GM18867 (cell line): ENCODE data around the gene OPCML.

Experiments
- ATAC-seq: cut with Tn5 transposase; IDR thresholded peaks from one replicate; pipeline ENCODE4 v1.9.1; 2021; ENCODE audit warnings: mild to moderate bottlenecking, moderate library complexity; ENCODE audit not compliant: unreplicated experiment

Gene OPCML

GRCh38 chr11:133153031-133153430, 379.3 kb downstream of the OPCML start:
- ATAC-seq: no peak

GRCh38 chr11:133149698-133150097, 382.6 kb downstream of the OPCML start:
- ATAC-seq: no peak

DNA sequence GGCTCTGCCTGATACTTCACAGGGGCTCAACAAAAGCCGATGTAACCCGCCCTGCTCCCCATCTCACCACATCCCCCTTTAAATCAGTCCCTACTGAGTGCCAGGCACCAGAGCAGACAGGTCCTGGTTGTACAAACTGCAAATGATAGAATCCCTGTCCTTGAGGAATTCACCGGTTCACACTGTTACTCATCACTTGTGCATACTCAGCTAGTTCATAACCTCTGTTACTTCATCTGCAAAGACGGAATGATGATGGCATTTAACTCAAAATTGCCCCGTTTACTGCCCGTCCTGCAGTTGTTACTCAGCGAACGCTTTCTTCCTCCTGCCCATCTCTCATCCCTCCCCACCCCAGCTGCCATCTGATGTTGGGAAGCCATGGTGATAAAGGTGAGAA, 384.7 kb downstream of the OPCML start:
- no peak for ATAC-seq

- no peak for ATAC-seq
These were observed 385.5 kb downstream of the OPCML start for GRCh38 chr11:133146697-133147306.

GRCh38 chr11:133137939-133138338, 394.4 kb downstream of the OPCML start:
- no peak for ATAC-seq

DNA sequence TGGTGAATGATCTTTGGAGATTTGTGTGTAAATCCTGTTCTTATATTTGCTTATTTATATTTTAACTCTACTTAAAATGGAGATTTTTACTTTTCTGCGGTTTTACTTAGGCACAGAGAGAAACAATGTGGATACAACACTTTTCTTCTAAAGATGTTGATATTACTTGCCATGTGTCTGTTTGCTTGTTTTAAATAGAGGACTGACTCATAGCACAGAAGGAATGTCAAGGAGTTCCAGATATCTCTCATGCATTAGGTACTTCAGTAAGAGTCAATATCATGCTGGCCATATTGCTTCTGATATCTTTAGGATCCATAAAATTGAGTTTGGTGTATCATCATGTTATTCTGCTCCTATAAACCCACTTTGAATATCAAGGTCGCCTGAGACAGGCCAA, 395.0 kb downstream of the OPCML start:
- ATAC-seq: no peak

- no peak for ATAC-seq
These were observed 395.9 kb downstream of the OPCML start for GRCh38 chr11:133136376-133136775.

GRCh38 chr11:133134314-133135173, 397.8 kb downstream of the OPCML start:
- peak; percentile 97 for ATAC-seq

- ATAC-seq: no peak
These were observed 398.7 kb downstream of the OPCML start for GRCh38 chr11:133133606-133134005.

DNA sequence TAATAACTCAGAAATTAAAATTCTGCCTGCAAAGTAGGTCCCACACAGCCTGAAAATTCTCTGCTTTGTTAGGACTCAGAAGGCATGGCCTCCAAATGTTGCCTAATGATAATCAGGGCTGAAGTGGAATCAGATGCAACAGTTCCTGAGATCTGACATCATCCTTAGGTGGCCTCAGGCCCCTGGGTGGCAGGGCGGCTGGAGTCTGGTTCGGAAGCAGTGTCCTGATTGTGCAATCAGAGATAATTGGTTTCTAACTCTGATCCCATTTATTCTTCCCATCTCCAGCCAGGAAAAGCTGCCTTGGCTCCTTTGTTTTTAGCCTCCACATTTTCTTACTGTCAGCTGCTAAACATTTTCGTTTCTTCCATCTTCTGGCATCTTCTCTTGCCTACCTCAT, 399.3 kb downstream of the OPCML start:
- no peak for ATAC-seq

DNA sequence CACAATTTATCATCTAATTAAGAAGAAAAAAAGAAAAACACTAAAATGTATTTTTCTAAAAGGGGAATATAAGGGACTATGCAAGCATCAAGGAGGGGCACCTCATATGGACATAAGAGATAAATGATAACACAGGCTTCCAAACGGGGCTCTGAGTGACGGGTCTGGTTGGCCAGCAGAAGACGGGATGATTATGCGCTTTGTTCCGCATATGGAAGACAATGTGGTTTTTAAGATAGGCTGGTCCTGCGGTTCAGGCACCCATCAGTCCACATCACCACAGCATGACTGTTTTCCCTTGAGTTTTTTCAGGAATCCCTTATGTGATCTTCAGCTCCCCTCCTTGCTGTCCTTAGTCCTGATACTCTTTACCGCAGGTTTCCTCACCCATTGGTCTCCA, 404.6 kb downstream of the OPCML start:
- no peak for ATAC-seq

- ATAC-seq: no peak
These were observed 408.5 kb downstream of the OPCML start for GRCh38 chr11:133123796-133124195.

DNA sequence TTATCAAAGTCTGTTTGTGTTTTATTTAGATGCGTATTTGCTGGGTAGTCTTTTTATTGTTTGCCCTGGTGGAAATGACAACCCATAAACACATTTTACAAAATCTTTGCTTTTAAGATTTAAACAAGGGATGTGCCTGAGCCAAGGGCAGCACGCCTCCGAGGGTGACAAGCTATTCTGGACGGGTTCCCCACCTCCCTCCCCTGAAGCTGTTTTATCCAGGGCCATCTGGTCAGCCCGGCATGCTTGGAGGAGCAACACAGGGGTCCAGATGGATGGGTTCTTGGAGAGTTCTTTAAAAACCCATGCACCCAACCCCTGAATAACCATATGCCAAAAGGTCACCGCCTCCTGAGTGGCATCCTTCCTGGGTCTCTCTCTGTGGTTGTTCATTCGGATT, 408.9 kb downstream of the OPCML start:
- ATAC-seq: no peak

GRCh38 chr11:133122256-133122655, 410.0 kb downstream of the OPCML start:
- ATAC-seq: no peak

DNA sequence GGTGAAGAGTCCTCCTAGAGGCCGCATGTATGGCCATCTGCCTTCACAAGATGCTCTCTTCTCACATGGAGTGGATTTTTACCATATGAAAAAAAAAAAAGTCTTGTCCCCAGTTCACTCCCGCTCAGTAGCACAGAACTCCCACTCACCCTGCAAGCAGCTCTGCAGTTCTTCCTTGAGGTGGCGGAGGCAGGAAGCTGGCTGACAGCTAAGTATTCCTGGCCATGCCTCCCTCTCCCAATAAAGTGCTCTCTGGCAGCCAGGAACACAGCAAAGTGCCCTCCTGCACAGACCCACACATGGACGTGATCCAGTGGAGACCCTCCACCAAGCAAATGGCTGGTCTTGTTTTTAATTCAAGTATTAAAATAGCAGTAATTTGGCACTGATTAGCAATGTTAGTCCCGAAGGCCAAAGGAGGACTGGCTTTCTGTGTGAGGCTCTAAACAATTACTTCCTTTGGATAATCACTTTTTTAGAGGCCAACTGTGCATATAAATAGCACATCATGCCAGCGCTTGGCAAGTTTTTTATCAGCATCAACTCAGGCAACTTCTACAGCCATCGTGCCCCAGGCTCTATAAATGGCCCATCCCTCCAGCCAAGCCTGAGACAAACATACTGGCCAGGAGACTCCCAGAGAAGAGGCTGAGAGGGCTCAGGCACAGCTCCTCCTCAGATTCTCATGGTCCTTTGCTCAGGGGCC, 413.6 kb downstream of the OPCML start:
- no peak for ATAC-seq

- ATAC-seq: no peak
These were observed 417.2 kb downstream of the OPCML start for GRCh38 chr11:133115099-133115498.

DNA sequence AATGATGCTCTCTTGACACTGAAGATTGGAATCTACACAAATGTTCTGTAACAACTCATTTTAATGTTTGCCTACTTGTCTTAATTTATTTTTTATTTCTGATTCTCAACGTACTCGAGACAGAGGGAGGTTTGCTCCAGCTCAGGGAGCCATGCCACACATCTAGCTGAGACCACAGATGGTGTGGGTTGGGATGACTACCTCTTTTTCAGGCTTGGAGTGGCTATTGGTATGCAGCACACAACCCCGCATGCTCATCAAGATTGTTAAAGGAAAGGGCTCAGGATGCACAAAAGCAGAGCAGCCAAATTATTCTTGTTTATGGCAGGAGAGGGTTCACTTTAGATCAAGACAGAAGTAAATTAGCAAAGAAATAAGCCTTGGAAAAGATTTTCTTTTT, 424.5 kb downstream of the OPCML start:
- no peak for ATAC-seq

- ATAC-seq: no peak
These were observed 425.2 kb downstream of the OPCML start for GRCh38 chr11:133107136-133107535.

DNA sequence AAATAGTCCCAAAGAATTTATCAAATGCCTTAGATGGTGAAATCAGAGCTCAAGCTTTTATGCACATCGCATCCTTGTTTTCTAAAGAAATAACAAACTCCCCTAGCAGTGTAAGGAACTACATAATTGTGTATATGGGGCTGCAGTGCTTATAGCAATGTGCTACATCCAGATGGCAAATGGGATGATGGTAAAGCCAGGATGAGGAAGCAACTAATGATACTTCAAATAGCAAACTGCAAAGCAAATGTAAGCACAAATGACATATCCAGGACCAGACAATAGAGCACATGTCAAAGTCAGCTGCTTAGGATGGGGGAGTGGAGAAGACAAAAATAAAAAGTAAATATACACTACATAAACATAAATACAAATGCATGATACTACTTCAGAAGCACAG, 425.9 kb downstream of the OPCML start:
- no peak for ATAC-seq

DNA sequence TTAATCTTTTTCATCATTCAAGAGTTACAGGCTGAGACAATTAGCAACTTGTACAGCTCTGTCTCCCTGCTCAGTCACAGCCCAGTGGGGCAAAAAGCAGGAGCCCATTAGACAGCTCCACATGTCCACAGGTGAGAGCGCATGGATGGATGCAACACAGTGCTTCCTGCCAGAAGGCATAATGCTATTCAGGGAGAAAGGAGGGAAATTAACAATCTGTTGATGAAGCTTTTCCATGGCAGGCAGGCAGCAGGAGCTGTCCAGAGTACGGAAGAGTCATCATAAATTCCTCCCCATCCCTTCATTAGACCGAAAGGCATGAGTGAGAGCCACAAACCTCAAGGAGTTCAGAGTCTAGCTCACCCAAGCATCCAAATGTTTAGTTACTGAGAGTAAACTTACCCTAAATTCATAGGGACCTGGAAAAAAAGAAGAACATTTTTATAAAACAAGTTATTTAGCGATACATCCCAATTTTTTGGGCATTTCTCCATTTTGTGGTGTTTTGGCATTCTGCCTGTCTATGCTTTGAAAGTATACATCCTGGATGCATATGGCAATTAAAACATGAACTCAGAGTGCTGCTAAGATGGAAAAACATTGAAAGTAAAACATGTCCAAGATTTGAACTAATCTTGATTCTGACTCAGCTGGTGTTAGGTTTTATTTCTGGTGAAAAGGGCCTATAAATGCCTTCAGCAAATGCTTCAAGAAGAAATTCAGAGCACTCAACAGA, 428.1 kb downstream of the OPCML start:
- ATAC-seq: no peak

DNA sequence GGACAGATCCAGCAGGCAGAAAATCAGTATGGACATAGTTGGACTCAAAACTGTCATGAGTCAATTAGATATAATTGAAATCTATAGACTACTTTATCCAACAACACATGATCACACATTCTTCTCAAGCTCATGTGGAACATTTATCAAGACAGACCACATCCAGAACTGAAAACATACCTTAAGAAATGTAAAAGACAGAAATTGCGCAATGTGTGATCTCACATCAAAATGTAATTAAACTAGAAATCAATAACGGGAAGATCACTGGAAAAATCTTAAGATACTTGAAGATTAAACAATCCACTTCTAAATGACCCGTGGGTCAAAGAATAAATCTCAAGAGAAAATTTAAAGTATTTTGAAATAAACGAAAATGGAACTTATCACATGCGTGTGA, 435.3 kb downstream of the OPCML start:
- no peak for ATAC-seq
